GM12892 (cell line): ENCODE data around the gene MICU2.

ENCODE experiments used
- POLR2A ChIP-seq: IDR thresholded peaks from 2 replicates; pipeline ENCODE4 v1.6.1; 2011; ENCODE audit warnings: low read depth, low read length, control low read depth
- POLR2AphosphoS5 ChIP-seq: IDR thresholded peaks from 2 replicates; pipeline ENCODE4 v1.6.1; 2011; ENCODE audit warnings: low read depth, low read length, control low read depth
- TAF1 ChIP-seq: IDR thresholded peaks from 2 replicates; pipeline ENCODE4 v1.6.1; 2011; ENCODE audit warnings: low read depth, mild to moderate bottlenecking, control low read depth, low read length, borderline replicate concordance

DNA sequence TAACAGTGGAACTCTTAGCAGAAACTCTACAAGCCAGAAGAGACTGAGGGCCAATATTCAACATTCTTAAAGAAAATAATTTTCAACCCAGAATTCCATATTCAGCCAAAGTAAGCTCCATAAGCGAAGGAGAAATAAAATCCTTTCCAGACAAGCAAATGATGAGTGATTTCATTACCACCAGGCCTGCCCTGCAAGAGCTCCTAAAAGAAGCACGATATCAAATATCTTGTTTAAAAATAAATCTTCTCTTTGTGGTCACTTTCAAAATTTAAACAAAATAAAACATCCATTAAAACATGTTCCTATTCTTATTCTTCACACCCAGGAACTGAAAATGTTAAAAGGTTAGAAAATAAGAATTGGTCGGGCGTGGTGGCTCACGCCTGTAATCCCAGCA is 13.7 kb downstream of the MICU2 start:
- TF ChIP-seq POLR2AphosphoS5, result no peak
- no peak for TF ChIP-seq POLR2A
- TF ChIP-seq TAF1, result no peak
